GM18951 (cell line): Measurements from ENCODE around the gene ECPAS.
"Not testable (repeated sequence)": the region's sequence is repeated elsewhere in the genome, so short reads cannot be mapped to it uniquely, and the experiment has no call there.

Experiments used
- POLR2A ChIP-seq: IDR thresholded peaks from 4 replicates; pipeline ENCODE4 v1.6.1; 2011; ENCODE audit warnings: mild to moderate bottlenecking; ENCODE audit not compliant: insufficient read length, insufficient read depth; ENCODE audit errors: extremely low read depth
- in situ Hi-C: fragments of 300-500 bp; cut with MboI; formaldehyde crosslinking; loops from one replicate; pipeline ENCODE4 v1.12.0; 2022; ENCODE audit warnings: low sequenced_read_pairs, mixed read lengths, inconsistent platforms; ENCODE audit not compliant: unreplicated experiment

The ECPAS gene

DNA sequence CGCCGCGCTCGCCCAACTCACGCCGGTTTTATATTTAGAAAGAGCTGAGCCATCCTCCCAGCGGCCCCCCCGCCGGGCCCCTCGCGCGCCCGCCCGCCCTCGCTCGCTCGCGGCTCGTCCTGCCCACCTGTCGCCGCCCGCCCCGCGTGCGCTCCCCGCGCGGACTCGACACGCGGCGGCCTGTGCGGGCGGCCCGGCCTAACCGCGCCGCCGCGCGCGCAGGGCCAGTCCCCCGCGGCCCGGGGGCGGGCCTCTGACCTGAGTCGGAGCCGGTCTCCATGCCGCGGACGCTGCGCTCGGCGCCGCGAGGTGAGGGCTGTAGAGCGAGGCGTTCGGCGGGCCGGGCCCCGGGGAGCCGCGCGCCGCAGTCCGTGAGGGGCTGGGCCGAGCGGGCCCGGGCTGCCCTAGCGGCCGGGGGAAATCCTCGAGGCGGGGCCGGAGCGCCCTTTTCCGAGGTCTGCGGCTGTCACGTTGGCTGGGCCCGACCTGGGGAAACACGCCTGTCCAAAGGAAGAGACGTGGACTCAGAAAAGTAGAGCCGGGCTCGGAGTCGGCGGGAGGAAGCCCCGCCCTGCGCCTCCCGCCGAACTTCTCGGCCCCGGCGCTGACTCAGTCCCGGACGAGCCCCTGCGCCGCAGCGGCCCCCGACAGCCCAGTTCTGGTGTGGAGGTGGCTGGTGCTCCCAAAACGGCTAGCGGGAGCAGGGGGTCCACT, at the start of gene ECPAS:
ECPAS (minus strand) TSS at position 526 of the 714 bp plus-strand sequence. CDS start 11,465 bp downstream, outside the sequence.
- in situ Hi-C loops = no loop called here
- no peak for TF ChIP-seq POLR2A

- no peak for TF ChIP-seq POLR2A
- in situ Hi-C loops = no loop called here
Observed at GRCh38 chr9:111533099-111533790, 49.1 kb upstream of the ECPAS start.

DNA sequence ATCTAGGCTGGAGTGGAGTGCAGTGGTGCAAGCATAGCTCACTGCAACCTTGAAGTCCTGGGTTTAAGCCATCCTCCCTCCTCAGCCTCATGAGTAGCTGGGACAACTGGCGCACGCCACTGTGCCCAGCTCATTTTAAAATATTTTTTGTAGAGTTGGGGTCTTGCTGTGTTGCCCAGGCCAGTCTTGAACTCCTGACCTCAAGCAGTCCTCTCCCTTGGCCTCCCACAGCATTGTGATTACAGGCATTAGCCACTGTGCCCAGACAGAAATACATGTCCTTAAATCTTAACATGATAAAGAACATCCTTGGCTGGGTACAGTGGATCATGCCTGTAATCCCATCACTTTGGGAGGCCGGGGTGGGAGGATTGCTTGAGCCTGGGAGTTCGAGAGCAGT, 47.5 kb upstream of the ECPAS start:
- no peak for TF ChIP-seq POLR2A
- in situ Hi-C loops = no loop called here

- in situ Hi-C loops = no loop called here
- TF ChIP-seq POLR2A = no peak
Observed at GRCh38 chr9:111529787-111530186, 45.6 kb upstream of the ECPAS start.

DNA sequence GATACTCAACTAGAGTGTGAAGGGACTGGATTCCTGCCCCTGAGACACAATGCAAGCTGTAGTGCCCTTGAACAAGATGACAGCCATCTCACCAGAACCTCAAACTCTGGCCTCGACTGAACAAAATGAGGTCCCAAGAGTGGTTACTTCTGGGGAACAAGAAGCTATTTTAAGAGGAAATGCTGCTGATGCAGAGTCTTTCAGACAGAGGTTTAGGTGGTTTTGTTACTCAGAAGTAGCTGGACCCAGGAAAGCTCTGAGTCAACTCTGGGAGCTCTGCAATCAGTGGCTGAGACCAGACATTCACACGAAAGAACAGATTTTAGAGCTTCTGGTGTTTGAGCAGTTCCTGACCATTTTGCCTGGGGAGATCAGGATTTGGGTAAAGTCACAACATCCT, 43.2 kb upstream of the ECPAS start:
- TF ChIP-seq POLR2A = no peak
- in situ Hi-C loops = no loop called here

GRCh38 chr9:111525056-111525977, 41.1 kb upstream of the ECPAS start, which contains the start of gene ZNF483:
TSS of gene ZNF483 (plus strand) at chr9:111525179. CDS start at chr9:111527396, 2,217 bp downstream.
- in situ Hi-C loops = no loop called here
- no peak for TF ChIP-seq POLR2A

- in situ Hi-C loops = no loop called here
- TF ChIP-seq POLR2A = no peak
Observed at GRCh38 chr9:111524731-111525055, 40.5 kb upstream of the ECPAS start.

GRCh38 chr9:111516061-111516465, 31.9 kb upstream of the ECPAS start:
- no peak for TF ChIP-seq POLR2A
- in situ Hi-C loops = no loop called here

DNA sequence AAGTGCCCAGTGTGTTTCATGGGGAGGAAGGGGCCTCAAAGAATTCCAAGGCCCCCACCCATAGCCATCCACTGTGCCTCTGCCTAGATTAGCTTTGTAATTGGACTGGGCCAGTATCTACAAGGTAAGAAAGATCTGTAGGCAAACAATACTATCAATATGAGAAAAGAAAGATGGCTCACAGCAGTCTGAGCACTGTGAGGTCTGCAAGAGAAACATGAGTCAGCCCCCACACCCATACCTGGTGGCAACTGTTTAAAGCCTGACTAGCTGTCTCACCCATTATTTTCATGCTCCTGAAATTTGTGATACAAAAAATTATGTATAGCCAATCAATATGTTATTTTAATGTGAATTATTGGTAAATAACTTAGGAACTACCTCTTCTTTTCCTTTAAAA, 30.8 kb upstream of the ECPAS start:
- in situ Hi-C loops = no loop called here
- TF ChIP-seq POLR2A = no peak

GRCh38 chr9:111511581-111511980, 27.4 kb upstream of the ECPAS start:
- in situ Hi-C loops = not testable (repeated sequence)

GRCh38 chr9:111502506-111502905, 18.3 kb upstream of the ECPAS start:
- in situ Hi-C loops = no loop called here
- TF ChIP-seq POLR2A = no peak

GRCh38 chr9:111501648-111502047, 17.5 kb upstream of the ECPAS start:
- in situ Hi-C loops = no loop called here
- no peak for TF ChIP-seq POLR2A

DNA sequence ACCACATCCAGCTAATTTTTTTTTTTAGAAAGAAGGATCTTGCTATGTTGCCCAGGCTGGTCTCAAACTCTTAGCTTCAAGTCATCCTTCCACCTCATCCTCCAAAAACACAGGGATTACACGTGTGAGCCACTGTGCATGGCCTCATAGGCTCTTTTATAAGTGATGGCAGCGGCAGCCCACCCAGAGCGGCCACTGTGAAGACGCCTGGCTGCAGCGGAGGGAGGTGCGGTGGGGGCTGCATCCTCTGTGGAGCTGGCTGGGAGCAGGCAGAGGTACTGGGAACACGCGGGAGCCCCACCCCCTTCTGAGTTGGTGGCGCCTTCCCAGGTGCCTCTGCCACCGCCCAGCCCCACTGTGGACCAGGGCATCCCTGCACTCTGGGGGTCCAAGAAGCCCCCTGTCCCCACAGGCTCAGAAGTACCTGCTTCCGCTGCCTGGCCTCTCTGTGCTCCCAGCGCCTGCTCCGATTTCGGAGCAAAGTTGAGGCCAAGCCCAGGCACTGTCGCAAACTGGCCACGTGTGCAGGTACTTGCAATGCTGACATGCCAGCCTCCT, 16.9 kb upstream of the ECPAS start:
- in situ Hi-C loops = no loop called here
- no peak for TF ChIP-seq POLR2A

DNA sequence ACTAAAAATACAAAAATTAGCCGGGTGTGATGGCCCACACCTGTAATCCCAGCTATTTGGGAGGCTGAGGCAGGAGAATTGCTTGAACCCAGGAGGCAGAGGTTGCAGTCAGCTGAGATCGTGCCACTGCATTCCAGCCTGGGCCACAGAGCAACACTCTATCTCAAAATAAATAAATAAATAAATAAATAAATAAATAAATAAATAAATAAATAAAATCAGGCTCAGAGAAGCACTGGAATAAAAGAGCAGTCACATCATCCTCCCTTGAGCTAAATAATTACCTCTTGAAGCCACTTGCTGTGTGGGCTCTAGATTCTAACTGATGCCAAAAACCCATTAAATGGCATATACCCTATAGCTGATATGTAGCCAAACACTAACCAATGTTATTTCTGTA, 13.0 kb upstream of the ECPAS start:
- in situ Hi-C loops = not testable (repeated sequence)
